NCI-H1436 (cell line): ENCODE results near the gene SUPT6H.
"Not testable (repeated sequence)": the region's sequence is repeated elsewhere in the genome, so short reads cannot be mapped to it uniquely, and the experiment has no call there.

ENCODE experiments used
- DNase-seq: peaks from one replicate; lab custom pipeline; 2025; lab: John Stamatoyannopoulos, UW

The SUPT6H gene

DNA sequence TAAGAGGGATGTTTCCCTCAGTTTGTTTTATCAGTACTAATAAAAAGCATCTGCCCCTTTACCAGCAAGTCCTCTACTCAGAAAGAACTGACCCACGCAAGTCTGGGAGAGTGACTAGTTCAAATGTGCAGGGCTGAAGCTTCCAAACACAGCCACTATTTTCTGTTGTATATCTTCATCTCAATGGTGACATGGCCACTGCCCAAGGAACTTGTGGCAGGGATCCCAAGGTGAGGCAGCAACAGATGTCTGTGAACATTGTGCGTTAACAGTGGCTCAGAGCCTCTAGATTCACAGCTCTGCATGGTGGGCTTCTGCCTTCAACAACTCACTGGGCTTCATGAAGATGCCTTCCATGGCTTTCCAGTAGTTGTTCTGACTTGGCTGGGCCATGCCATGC is 13.3 kb upstream of the SUPT6H start:
- no peak for DNase-seq

DNA sequence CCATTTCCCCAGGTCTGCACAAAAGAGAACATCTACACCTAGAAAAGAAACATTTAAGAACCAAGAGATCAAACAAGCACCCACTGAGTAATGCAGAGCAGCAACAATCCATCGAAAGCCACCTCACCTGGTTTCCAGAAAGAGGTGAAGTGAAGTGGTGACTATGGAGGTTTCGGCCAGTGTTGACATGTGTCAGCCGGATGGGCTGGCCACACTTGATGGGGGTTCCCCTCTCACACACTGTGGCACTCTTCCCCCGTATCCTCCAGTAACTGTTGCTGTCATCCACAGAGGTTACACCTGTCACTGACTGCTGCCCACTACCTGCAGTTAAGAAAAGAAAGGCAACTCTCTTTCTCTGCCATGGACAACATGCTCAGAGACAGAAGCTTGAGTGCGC is 6.8 kb upstream of the SUPT6H start:
- DNase-seq = no peak

DNA sequence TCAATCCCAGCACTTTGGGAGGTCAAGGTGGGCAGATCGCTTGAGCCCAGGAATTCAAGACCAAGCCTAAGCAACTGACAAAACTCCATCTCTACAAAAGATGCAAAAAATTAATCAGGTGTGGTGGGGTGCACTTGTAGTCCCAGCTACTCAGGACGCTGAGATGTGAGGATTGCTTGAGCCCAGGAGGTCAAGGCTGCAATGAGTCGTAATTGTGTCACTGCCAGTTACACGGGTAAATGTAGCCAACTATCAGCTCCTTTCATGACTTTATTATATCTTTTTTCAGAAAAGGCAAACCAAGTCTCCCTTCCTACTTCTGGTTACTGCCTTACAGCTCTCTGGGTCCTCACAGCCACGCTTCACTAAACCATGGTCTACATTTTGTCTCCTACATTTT is 4.2 kb upstream of the SUPT6H start:
- no peak for DNase-seq

DNA sequence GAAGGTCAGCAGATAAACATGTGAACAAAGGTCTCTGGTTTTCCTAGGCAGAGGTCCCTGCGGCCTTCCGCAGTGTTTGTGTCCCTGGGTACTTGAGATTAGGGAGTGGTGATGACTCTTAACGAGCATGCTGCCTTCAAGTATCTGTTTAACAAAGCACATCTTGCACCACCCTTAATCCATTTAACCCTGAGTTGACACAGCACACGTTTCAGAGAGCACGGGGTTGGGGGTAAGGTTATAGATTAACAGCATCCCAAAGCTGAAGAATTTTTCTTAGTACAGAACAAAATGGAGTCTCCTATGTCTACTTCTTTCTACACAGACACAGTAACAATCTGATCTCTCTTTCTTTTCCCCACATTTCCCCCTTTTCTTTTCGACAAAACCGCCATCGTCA is 3.7 kb upstream of the SUPT6H start:
- not testable (repeated sequence) for DNase-seq

DNA sequence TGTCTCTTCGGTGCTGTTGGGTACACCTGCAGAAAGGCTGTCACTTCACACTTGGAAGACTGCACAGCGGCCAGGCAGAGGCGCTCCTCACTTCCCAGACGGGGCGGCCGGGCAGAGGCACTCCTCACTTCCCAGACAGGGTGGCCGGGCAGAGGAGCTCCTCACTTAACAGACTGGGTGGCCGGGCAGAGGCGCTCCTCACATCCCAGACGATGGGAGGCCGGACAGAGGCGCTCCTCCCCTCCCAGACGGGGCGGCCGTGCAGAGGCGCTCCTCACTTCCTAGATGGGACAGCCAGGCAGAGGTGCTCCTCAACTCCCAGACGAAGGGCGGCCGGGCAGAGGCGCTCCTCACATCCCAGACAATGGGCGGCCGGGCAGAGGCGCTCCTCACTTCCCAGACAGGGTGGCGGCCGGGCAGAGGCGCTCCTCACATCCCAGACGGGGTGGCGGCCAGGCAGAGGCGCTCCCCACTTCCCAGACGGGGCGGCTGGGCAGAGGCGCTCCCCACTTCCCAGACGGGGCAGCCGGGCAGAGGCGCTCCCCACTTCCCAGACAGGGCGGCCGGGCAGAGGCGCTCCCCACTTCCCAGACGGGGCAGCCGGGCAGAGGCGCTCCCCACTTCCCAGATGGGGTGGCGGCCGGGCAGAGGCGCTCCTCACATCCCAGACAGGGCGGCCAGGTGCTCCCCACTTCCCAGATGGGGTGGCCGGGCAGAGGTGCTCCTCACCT is 3.1 kb upstream of the SUPT6H start:
- DNase-seq = not testable (repeated sequence)

DNA sequence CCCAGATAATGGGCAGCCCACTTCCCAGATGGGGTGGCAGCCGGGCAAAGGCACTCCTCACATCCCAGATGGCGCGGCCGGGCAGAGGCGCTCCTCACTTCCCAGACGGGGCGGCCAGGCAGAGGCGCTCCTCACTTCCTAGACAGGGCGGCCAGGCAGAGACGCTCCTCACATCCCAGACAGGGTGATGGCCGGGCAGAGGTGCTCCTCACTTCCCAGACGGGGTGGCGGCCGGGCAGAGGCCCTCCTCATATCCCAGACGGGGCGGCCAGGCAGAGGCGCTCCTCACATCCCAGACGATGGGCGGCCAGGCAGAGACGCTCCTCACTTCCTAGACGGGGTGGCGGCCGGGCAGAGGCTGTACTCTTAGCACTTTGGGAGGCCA is 2.5 kb upstream of the SUPT6H start:
- not testable (repeated sequence) for DNase-seq

DNA sequence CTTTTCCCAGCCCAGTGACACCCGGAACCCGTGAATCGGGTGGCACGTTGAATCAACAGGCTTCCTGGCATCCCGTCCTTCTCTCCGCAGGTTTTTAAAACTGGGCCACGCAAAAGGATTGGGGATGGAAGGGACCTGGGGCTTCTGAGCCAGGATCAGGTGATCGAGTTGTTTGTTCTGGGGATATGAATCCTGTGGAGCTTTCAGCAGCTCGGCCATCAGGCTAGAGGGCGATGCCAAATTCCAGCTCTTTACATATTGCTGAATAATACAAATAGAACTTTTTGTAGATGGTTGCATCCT is 473 bp downstream of the SUPT6H start:
- no peak for DNase-seq

DNA sequence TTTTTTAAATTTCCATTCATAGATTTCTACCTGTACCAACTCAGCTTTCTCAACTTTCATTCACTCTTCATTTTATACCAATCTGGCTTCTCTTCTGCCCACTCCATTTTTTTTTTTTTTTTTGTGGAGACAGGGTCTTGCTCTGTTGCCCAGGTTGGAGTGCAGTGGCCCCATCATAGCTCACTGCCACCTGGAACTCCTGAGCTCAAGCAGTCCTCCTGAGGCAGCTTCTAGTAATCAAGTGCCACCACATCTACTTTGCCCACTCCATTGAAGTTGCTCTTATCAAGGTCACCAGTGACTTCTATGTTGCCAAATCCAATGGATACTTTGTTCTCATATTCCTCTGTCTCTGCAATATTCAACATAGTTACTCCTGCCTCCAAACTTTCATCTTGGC is 1.7 kb downstream of the SUPT6H start:
- no peak for DNase-seq

DNA sequence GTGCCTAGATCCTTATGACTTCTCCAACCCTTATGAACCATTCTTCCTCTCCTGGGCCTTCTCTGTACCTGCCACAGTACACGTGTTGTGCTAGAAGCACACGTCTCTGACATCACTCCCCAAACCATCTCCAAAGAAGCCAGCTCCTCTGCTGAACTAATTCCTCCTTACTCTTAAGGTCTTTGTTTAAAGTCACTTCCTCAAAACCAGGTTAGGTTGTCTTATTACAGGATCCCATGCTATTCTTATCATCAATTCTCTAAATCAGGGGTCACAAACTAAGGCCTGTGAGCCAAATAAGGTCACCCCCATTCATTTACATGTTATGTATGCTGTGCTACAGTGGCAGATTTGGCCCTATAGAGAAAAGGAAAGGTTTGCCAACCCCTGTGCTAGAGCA is 4.0 kb downstream of the SUPT6H start:
- no peak for DNase-seq

DNA sequence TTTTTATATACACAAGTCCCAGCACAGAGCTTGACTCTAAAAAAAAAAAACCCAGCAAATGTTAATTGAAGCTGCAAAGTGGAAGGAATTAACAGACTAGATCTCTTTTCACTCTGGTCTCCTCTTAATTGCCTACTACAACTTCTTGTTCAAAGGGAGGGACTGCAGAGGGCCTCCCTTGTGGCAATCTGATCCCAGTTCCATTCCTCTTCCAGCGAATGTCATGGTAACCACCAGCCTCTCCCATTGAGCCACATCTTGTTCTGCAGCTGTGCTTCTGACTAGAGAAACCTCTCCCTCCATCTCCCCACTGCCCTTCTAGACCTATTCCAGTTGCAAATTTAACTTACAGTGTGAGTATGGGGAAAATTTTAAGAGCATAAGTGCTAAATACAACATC is 5.9 kb downstream of the SUPT6H start:
- DNase-seq = no peak

DNA sequence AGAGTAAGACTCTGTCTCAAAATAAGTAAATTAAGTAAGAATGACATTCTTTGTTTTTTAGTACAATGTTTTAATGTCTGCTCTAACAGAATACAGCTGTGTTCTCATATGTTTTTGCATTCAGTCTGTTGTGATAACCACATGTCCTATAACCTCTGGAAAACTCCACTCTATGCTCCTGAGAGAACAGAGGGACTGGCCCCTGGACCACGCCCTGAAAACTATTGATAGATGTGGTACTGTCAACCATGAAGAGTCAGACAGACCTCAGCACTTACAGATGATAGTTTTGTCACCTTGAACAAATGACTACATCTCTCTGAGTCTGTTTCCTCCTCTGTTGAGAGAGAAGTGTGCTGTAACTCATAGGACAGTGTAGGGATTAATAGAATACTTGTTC is 7.9 kb downstream of the SUPT6H start:
- no peak for DNase-seq

DNA sequence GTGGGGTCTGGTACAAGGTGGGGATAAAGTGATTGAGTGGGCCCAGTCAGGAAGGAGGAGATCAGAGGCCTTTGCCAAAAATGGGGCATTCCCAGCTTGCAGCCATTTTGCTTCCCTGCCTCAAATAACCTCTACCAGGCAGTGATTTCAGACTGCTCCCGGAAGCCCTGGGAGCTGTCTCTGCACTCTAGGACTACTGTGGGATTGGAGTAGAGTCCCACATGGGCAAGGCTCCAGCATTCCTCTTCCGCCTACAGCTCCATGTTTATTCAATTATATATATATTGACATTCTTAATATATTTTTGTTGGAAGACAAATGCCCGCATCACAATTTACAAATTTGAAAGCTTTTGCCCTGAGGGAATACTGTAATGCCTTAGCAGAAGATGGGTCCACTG is 13.5 kb downstream of the SUPT6H start:
- DNase-seq = no peak

DNA sequence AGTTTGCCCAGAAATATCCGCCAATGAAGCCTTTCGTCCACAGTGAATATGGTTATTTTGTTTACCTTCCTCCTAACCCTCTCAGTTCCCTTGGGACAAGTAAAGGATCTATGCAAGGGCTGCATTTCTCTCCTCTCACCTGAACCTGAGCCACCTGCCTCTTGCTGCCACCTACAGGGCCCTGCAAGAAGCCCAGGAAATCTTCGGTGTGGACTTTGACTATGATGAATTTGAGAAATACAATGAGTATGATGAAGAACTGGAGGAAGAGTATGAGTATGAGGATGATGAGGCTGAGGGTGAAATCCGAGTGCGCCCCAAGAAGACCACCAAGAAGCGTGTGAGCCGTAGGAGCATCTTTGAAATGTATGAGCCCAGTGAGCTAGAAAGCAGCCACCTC is 14.0 kb downstream of the SUPT6H start:
- DNase-seq = peak; percentile 43

DNA sequence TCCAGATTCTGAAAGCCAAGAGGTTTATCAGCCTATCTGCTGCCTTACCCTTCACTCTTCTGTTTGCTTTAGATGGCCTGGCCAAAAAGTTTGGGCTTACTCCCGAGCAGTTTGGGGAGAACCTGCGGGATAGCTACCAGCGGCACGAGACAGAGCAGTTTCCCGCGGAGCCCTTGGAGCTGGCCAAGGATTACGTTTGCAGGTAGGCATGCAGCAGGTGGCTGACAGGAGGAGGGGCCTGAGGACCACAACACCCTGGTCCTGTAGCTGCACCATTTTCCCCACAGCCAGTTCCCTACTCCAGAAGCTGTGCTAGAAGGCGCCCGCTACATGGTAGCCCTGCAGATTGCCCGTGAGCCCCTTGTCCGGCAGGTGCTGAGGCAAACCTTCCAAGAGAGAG is 20.6 kb downstream of the SUPT6H start:
- no peak for DNase-seq

DNA sequence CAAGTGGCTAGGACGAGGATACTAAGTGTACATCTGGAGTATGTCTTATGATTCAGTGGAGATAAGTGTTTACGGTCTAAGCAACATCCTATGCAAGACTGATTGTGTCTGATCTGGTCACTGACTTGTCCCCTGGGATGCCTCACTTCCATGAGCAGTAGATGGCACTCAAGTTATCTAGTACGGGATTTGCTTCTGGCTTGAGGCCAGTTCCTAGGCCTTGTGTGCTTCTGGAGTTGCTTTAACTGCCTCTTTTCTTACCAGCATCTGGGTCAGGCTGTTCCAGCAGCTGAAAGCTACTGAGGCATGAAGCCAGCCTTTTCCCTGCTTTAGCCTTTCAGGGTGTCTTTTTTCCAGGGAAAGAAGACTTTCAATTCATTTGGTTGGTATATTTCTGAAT is 23.0 kb downstream of the SUPT6H start:
- DNase-seq = no peak

DNA sequence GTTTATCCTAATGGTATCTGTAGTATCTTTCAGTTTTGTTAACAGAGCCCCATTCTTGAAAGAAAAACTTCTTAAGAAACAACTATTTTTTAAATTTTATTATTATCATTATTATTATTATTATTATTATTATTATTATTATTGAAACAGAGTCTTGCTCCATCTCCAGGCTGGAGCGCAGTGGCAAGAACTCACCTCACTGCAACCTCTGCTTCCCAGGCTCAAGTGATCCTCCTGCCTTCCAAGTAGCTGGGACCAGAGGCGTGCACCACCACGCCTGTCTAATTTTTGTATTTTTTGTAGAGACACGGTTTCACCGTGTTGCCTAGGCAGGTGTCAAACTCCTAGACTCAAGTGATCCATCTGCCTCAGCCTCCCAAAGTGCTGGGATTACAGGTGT is 23.4 kb downstream of the SUPT6H start:
- no peak for DNase-seq

DNA sequence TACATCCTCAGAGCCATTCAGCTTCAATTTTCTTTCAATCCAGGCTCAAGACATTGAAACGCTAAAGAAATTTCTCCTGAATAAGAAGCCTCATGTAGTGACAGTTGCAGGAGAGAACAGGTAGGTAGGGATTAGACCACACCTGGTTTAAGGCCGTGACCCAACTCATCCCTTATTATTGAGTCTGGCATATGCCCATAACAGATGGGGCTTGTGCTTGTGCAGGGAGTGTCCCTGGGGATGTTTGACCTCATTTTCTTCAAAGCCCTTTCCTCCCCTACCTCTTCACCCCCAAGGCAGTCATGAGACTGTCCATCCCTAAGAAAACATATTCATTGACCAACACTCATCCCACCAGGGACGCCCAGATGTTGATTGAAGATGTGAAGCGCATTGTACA is 24.3 kb downstream of the SUPT6H start:
- no peak for DNase-seq

DNA sequence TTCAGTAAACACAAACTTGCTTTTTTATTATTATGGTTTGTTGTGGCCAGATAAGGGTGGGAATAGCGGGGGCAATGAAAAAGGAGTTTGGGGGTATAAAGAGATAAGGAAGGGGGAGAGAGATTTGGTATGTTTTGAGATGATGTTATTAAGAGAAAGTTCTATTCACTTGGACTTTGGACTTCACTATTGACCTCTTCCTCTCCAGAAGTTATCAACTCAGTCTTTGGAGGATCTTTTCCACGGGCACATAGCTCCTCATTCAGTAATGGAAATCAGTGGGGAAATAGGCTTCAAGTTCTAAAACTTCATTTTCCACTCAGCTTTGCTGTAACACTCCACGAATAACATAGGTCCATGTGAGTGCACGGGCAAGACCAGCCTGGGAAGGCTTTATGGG is 26.5 kb downstream of the SUPT6H start:
- DNase-seq = no peak

DNA sequence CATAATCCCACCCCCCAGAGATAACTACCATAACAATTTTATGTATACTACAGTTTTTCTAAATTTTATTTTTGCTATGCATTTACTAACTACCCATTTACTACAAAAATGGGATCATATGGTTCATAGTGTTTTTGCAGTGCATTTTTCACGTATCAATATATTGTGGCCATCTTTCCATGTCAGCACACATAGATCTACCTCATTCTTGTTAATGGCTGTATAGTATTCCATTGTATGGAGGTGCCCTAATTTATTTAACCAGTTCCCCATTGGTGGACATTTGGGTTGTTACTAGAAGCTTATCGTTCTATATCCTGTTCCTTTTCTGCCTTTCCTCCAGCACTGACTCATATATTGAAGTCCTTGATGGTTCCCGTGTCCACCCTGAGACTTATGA is 27.0 kb downstream of the SUPT6H start:
- DNase-seq = no peak

DNA sequence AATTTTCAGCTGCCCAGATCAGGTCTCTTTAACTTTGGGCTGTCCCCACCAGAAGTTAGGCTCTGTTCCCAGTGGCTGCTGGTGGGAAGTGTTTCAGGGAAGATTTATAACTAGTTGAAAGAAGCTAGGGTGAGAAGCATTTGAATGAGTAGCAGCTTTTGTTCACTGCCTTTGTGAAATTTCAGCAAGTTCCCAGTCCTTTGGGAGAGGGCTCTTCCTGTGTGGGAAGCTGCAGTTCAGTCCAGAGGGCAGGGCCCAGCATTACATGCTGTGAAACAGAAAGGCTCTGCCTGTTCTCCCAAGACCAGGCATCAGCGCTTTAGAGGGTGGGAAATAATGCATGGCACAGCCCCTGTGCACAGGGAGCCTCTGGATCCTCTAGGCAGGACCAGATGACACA is 31.9 kb downstream of the SUPT6H start:
- DNase-seq = no peak

DNA sequence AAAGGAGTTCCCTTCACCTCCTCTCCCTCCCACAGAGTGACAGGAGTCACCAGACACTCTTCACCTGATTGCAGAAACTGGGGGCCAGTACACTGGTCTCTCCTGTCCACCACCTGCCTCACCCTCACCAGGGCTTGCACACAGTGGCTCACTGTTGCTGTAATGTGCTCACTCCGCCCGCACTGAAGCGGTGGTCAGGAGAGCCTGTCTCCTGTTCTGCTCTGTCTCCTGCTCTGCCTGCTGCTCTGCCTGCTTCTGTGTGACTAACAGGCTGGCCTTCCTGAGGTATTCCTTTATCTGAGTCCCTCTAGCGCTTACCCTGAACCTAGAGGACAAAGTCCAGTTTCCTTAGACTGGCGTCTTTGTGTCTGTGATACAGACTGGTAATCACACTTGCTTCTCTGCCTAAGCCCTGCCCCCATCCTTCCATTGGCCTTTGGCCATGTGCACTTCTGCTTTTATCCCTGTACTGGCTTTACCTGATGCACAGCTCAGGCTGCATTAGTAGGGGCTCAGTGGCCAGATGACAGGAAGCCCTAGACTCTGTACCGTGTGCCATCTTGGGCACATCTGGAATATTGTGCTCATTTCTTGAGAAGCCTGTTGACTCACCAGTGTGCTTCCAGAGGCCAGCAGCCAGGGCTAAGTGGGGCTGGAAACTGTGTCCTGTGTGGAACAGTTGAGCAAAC is 36.4 kb downstream of the SUPT6H start:
- no peak for DNase-seq

DNA sequence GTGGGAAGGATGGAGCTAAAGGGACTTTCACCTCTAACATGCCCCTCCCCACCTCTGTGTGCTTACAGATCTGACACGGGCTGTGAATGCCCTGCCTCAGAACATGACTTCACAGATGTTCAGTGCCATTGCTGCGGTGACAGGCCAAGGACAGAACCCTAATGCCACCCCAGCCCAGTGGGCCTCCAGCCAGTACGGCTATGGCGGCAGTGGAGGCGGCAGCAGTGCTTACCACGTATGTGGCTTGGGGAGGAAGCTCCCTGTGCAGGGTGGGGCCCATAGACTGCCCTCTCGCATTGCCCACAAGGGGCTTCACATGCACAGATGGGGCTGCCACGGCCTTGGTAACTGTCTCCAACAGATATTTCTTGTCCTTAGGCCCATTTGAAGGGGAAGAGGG is 38.3 kb downstream of the SUPT6H start:
- no peak for DNase-seq

DNA sequence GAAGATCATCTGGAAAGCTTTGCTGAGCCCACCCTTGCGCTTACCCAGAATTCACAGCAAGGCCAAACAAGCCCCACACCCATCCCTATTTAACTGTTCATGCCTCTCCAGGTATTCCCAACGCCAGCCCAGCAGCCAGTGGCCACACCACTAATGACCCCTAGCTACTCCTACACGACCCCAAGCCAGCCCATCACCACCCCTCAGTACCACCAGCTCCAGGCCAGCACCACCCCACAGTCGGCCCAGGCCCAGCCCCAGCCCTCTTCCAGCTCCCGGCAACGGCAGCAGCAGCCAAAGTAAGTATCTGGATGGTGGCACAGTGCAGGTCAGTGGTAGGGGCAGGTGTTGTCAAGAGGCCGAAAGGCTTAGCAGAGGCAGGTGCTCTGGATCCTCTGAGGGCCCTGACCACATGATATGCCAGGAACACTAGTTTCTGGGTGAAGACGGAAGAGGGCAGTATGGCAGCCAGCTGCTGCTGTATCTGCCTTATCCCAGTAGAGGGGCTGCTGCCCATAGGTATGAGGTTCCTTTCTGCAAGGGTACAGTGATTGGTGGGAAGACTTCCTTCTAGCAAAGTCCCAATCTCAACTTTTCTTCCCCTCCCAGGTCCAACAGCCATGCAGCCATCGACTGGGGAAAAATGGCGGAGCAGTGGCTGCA is 39.0 kb downstream of the SUPT6H start:
- DNase-seq = no peak
